AG04449 (cell line): ENCODE results near the gene GTF2I.
A peak's percentile ranks its signal among the peaks of the same experiment; 100 is the strongest.

Experiments used
- CTCF ChIA-PET: fragments of 350-600 bp; formaldehyde crosslinking; extraction: SDS; loops from one replicate; lab custom pipeline; 2021; ENCODE audit warnings: antibody characterized with exemption; lab: Yijun Ruan, JAX
- POLR2A ChIA-PET: fragments of 400-600, 350-600 bp; formaldehyde crosslinking; extraction: SDS; loops from one replicate; lab custom pipeline; 2020; ENCODE audit warnings: antibody characterized with exemption, inconsistent platforms; lab: Yijun Ruan, JAX
- DNase-seq: peaks from one replicate; pipeline ENCODE4 v3.0.0-alpha.2; 2010; ENCODE audit warnings: low read depth, low spot score
- H3K4me3 ChIP-seq: 2 replicates; pipeline ENCODE4 v1.5.1; 2011; ENCODE audit warnings: low read depth, mild to moderate bottlenecking, control low read depth, low read length
- CTCF ChIP-seq: IDR thresholded peaks from one replicate; pipeline ENCODE4 v1.5.1; 2011; ENCODE audit warnings: mild to moderate bottlenecking, moderate library complexity, low read length, control low read depth, inconsistent platforms; ENCODE audit not compliant: insufficient read depth; ENCODE audit errors: missing control alignments

The GTF2I gene

GRCh38 chr7:74622228-74622749 lies 35.2 kb upstream of the GTF2I start:
- H3K4me3 ChIP-seq = no peak overlapping the region
- ChIA-PET POLR2A (no interaction called here), CTCF (no interaction called here)
- no peak for DNase-seq
- TF ChIP-seq CTCF = no peak

GRCh38 chr7:74623135-74623534 lies 34.4 kb upstream of the GTF2I start:
- no peak for TF ChIP-seq CTCF
- no peak for DNase-seq
- CTCF ChIA-PET = interaction anchor here (1.2 kb wide), 1 partner anchor 43 kb away, joined by 3 read pairs; no protein-coding TSS in a partner anchor
- POLR2A ChIA-PET = no interaction called here
- no peak overlapping the region for H3K4me3 ChIP-seq

- no peak overlapping the region for H3K4me3 ChIP-seq
- POLR2A ChIA-PET = no interaction called here
- no peak for TF ChIP-seq CTCF
- no peak for DNase-seq
- CTCF ChIA-PET = interaction anchor here (0.6 to 1.5 kb wide), 3 partner anchors 10 to 123 kb away, joined by 3 to 4 read pairs (median 3); no protein-coding TSS in a partner anchor
Observed at GRCh38 chr7:74625446-74625845, 32.1 kb upstream of the GTF2I start.

GRCh38 chr7:74627661-74628411 lies 29.7 kb upstream of the GTF2I start:
- peak; percentile 24 for DNase-seq
- ChIA-PET CTCF (interaction anchor here (0.6 to 1.9 kb wide), 2 partner anchors 9 to 30 kb away, joined by 4 to 5 read pairs; partner anchors contain the start of gene GTF2I), POLR2A (no interaction called here)
- H3K4me3 ChIP-seq = no peak overlapping the region
- no peak for TF ChIP-seq CTCF

GRCh38 chr7:74632505-74632904 lies 25.0 kb upstream of the GTF2I start:
- CTCF ChIA-PET = interaction anchor here (1.0 to 1.2 kb wide), 2 partner anchors 46 to 66 kb away, joined by 3 read pairs; no protein-coding TSS in a partner anchor
- H3K4me3 ChIP-seq = no peak overlapping the region
- POLR2A ChIA-PET = no interaction called here
- no peak for DNase-seq
- TF ChIP-seq CTCF = no peak

GRCh38 chr7:74633451-74633921 lies 24.0 kb upstream of the GTF2I start:
- DNase-seq = no peak
- H3K4me3 ChIP-seq = no peak overlapping the region
- ChIA-PET CTCF (interaction anchor here (1.2 kb wide), 1 partner anchor 45 kb away, joined by 3 read pairs; no protein-coding TSS in a partner anchor), POLR2A (no interaction called here)
- TF ChIP-seq CTCF = no peak
